OCI-LY3 (cell line): ENCODE data around the gene STRBP.

Experiments
- EZH2phosphoT487 ChIP-seq: fragments of 200-600 bp; shearing (Covaris generic); IDR thresholded peaks from 2 replicates; pipeline ENCODE4 v1.6.1; 2018; ENCODE audit warnings: antibody characterized with exemption, mixed run types, low read depth
- TF ChIP-seq, protein P1 (sequence below): fragments of 200-600, 300-600 bp; sonication (generic); IDR thresholded peaks from 2 replicates; pipeline ENCODE4 v1.5.1; 2014; ENCODE audit warnings: antibody characterized with exemption, low read length, low read depth

DNA sequence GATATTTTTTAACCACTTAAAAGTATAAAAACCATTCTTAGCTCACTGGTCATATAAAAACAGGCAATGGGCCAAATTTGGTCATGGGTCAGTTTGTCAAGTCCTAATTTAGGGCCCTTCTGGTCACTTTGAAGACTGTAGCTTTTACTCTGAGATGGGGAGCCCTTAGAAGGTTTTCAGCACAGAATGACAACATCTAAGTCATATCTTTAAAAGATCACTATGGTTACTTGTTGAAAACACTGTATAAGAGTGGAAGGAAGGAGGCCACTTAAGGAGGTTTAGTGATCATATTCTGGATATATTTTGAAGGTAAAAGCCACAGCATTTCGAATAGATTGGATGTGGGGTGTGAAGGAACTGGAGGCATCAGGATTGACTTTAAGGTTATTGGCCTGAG is 76.7 kb downstream of the STRBP start:
- TF ChIP-seq, protein P1, sequence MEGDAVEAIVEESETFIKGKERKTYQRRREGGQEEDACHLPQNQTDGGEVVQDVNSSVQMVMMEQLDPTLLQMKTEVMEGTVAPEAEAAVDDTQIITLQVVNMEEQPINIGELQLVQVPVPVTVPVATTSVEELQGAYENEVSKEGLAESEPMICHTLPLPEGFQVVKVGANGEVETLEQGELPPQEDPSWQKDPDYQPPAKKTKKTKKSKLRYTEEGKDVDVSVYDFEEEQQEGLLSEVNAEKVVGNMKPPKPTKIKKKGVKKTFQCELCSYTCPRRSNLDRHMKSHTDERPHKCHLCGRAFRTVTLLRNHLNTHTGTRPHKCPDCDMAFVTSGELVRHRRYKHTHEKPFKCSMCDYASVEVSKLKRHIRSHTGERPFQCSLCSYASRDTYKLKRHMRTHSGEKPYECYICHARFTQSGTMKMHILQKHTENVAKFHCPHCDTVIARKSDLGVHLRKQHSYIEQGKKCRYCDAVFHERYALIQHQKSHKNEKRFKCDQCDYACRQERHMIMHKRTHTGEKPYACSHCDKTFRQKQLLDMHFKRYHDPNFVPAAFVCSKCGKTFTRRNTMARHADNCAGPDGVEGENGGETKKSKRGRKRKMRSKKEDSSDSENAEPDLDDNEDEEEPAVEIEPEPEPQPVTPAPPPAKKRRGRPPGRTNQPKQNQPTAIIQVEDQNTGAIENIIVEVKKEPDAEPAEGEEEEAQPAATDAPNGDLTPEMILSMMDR = no peak
- no peak for TF ChIP-seq EZH2phosphoT487
